ENCODE results near the gene SORL1-AS1.

The SORL1-AS1 gene

GRCh38 chr11:121445071-121445768, 7.5 kb downstream of the SORL1-AS1 start:
- Mint-ChIP-seq H3K36me3 (ENCODE audit: low read depth) (peaks cover 26% of the 10 kb centered on the region), H3K27ac (peak overlapping the region; percentile 54), H3K4me1 (ENCODE audit: low read depth) (peaks cover 67% of the 10 kb centered on the region), H3K27me3 (ENCODE audit: insufficient read depth) (no peaks in the 10 kb centered on the region), H3K4me3 (peak overlapping the region; percentile 19), H3K9me3 (no peaks in the 10 kb centered on the region)
- no peak for DNase-seq (ENCODE audit: low spot score)
- intact Hi-C loops (cut with micrococcal nuclease), result no loop called here

GRCh38 chr11:121444526-121444925, 8.2 kb downstream of the SORL1-AS1 start:
- H3K4me1 Mint-ChIP-seq (ENCODE audit: low read depth), result peaks cover 64% of the 10 kb centered on the region
- no peak overlapping the region for H3K27ac Mint-ChIP-seq
- no peaks in the 10 kb centered on the region for H3K9me3 Mint-ChIP-seq
- intact Hi-C loops (cut with micrococcal nuclease), result no loop called here
- no peak overlapping the region for H3K4me3 Mint-ChIP-seq
- peaks cover 26% of the 10 kb centered on the region for H3K36me3 Mint-ChIP-seq (ENCODE audit: low read depth)
- H3K27me3 Mint-ChIP-seq (ENCODE audit: insufficient read depth), result no peaks in the 10 kb centered on the region
- no peak for DNase-seq (ENCODE audit: low spot score)

- Mint-ChIP-seq H3K4me1 (ENCODE audit: low read depth) (peaks cover 60% of the 10 kb centered on the region), H3K27ac (no peak overlapping the region), H3K9me3 (no peaks in the 10 kb centered on the region), H3K36me3 (ENCODE audit: low read depth) (peaks cover 26% of the 10 kb centered on the region), H3K4me3 (no peak overlapping the region), H3K27me3 (ENCODE audit: insufficient read depth) (no peaks in the 10 kb centered on the region)
- intact Hi-C loops (cut with micrococcal nuclease), result loop anchor here (1.0 kb wide), 1 partner anchor 8 kb away; no protein-coding TSS in a partner anchor
- no peak for DNase-seq (ENCODE audit: low spot score)
Observed at GRCh38 chr11:121443688-121444275, 9.0 kb downstream of the SORL1-AS1 start.

- intact Hi-C loops (cut with micrococcal nuclease), result no loop called here
- H3K4me3 Mint-ChIP-seq, result no peak overlapping the region
- no peaks in the 10 kb centered on the region for H3K27me3 Mint-ChIP-seq (ENCODE audit: insufficient read depth)
- no peak overlapping the region for H3K27ac Mint-ChIP-seq
- H3K36me3 Mint-ChIP-seq (ENCODE audit: low read depth), result peaks cover 17% of the 10 kb centered on the region
- no peaks in the 10 kb centered on the region for H3K9me3 Mint-ChIP-seq
- peaks cover 52% of the 10 kb centered on the region for H3K4me1 Mint-ChIP-seq (ENCODE audit: low read depth)
- DNase-seq (ENCODE audit: low spot score), result no peak
Observed at GRCh38 chr11:121441521-121441920, 11.2 kb downstream of the SORL1-AS1 start.

GRCh38 chr11:121439759-121440158, 13.0 kb downstream of the SORL1-AS1 start:
- H3K4me1 Mint-ChIP-seq (ENCODE audit: low read depth), result peaks cover 50% of the 10 kb centered on the region
- H3K27ac Mint-ChIP-seq, result no peak overlapping the region
- peaks cover 13% of the 10 kb centered on the region for H3K36me3 Mint-ChIP-seq (ENCODE audit: low read depth)
- H3K4me3 Mint-ChIP-seq, result no peak overlapping the region
- intact Hi-C loops (cut with micrococcal nuclease), result no loop called here
- no peak for DNase-seq (ENCODE audit: low spot score)
- no peaks in the 10 kb centered on the region for H3K27me3 Mint-ChIP-seq (ENCODE audit: insufficient read depth)
- no peaks in the 10 kb centered on the region for H3K9me3 Mint-ChIP-seq

GRCh38 chr11:121439337-121439736, 13.4 kb downstream of the SORL1-AS1 start:
- H3K27ac Mint-ChIP-seq, result no peak overlapping the region
- peaks cover 46% of the 10 kb centered on the region for H3K4me1 Mint-ChIP-seq (ENCODE audit: low read depth)
- intact Hi-C loops (cut with micrococcal nuclease), result no loop called here

GRCh38 chr11:121437686-121438078, 15.1 kb downstream of the SORL1-AS1 start:
- intact Hi-C loops (cut with micrococcal nuclease), result no loop called here
- Mint-ChIP-seq H3K4me1 (ENCODE audit: low read depth) (peaks cover 39% of the 10 kb centered on the region), H3K36me3 (ENCODE audit: low read depth) (peaks cover 8% of the 10 kb centered on the region), H3K4me3 (no peak overlapping the region), H3K27me3 (ENCODE audit: insufficient read depth) (no peaks in the 10 kb centered on the region), H3K27ac (no peak overlapping the region), H3K9me3 (no peaks in the 10 kb centered on the region)
- DNase-seq (ENCODE audit: low spot score), result no peak

More at GRCh38 chr11:121439337-121439736, 13.4 kb downstream of the SORL1-AS1 start:
- Mint-ChIP-seq H3K36me3 (ENCODE audit: low read depth) (peaks cover 10% of the 10 kb centered on the region), H3K9me3 (no peaks in the 10 kb centered on the region), H3K27me3 (ENCODE audit: insufficient read depth) (no peaks in the 10 kb centered on the region), H3K4me3 (no peak overlapping the region)
- DNase-seq (ENCODE audit: low spot score), result no peak

- Mint-ChIP-seq H3K27ac (no peak overlapping the region), H3K9me3 (no peaks in the 10 kb centered on the region), H3K36me3 (ENCODE audit: low read depth) (peaks cover 8% of the 10 kb centered on the region), H3K4me3 (no peak overlapping the region), H3K4me1 (ENCODE audit: low read depth) (peaks cover 42% of the 10 kb centered on the region), H3K27me3 (ENCODE audit: insufficient read depth) (no peaks in the 10 kb centered on the region)
- intact Hi-C loops (cut with micrococcal nuclease), result no loop called here
- DNase-seq (ENCODE audit: low spot score), result no peak
Observed at GRCh38 chr11:121437018-121437685, 15.6 kb downstream of the SORL1-AS1 start.

- DNase-seq (ENCODE audit: low spot score), result no peak
- Mint-ChIP-seq H3K27me3 (ENCODE audit: insufficient read depth) (no peaks in the 10 kb centered on the region), H3K4me3 (no peak overlapping the region), H3K9me3 (no peaks in the 10 kb centered on the region), H3K36me3 (ENCODE audit: low read depth) (peaks cover 11% of the 10 kb centered on the region), H3K4me1 (ENCODE audit: low read depth) (peaks cover 50% of the 10 kb centered on the region), H3K27ac (no peak overlapping the region)
- intact Hi-C loops (cut with micrococcal nuclease), result no loop called here
Observed at GRCh38 chr11:121435551-121436511, 16.9 kb downstream of the SORL1-AS1 start.

GRCh38 chr11:121435132-121435531, 17.6 kb downstream of the SORL1-AS1 start:
- peaks cover 44% of the 10 kb centered on the region for H3K4me1 Mint-ChIP-seq (ENCODE audit: low read depth)
- intact Hi-C loops (cut with micrococcal nuclease), result no loop called here

GRCh38 chr11:121431820-121432526, 20.8 kb downstream of the SORL1-AS1 start:
- H3K4me1 Mint-ChIP-seq (ENCODE audit: low read depth), result peaks cover 27% of the 10 kb centered on the region
- peaks cover 6% of the 10 kb centered on the region for H3K36me3 Mint-ChIP-seq (ENCODE audit: low read depth)
- intact Hi-C loops (cut with micrococcal nuclease), result loop anchor here (1.0 kb wide), 5 partner anchors 20 to 158 kb away; partner anchors contain the start of genes SORL1 and SORL1-AS1
- H3K27me3 Mint-ChIP-seq (ENCODE audit: insufficient read depth), result peaks cover 3% of the 10 kb centered on the region
- H3K27ac Mint-ChIP-seq, result peak overlapping the region; percentile 36
- no peak for DNase-seq (ENCODE audit: low spot score)
- H3K9me3 Mint-ChIP-seq, result no peaks in the 10 kb centered on the region
- no peak overlapping the region for H3K4me3 Mint-ChIP-seq

More at GRCh38 chr11:121435132-121435531, 17.6 kb downstream of the SORL1-AS1 start:
- no peak overlapping the region for H3K27ac Mint-ChIP-seq
- no peaks in the 10 kb centered on the region for H3K9me3 Mint-ChIP-seq
- H3K4me3 Mint-ChIP-seq, result no peak overlapping the region
- peaks cover 7% of the 10 kb centered on the region for H3K36me3 Mint-ChIP-seq (ENCODE audit: low read depth)
- no peak for DNase-seq (ENCODE audit: low spot score)
- no peaks in the 10 kb centered on the region for H3K27me3 Mint-ChIP-seq (ENCODE audit: insufficient read depth)

- Mint-ChIP-seq H3K27me3 (ENCODE audit: insufficient read depth) (peaks cover 5% of the 10 kb centered on the region), H3K9me3 (peaks cover 11% of the 10 kb centered on the region), H3K4me3 (no peak overlapping the region), H3K27ac (no peak overlapping the region), H3K36me3 (ENCODE audit: low read depth) (peaks cover 5% of the 10 kb centered on the region), H3K4me1 (ENCODE audit: low read depth) (peaks cover 16% of the 10 kb centered on the region)
- DNase-seq (ENCODE audit: low spot score), result no peak
- intact Hi-C loops (cut with micrococcal nuclease), result no loop called here
Observed at GRCh38 chr11:121429556-121429955, 23.2 kb downstream of the SORL1-AS1 start.

All from activated T-helper 1 cell treated with anti-CD3 and anti-CD28 coated beads, Interleukin-12 subunit alpha, Interleukin-12 subunit beta, Interleukin-2, Interleukin-4 antibody, amounts not matched to agents 30 ng/mL and 10 ng/mL and 1 ng/mL, durations not matched to agents 14 hours and 24 hours and 36 hours (primary cell).